Osteoblast (primary cell): ENCODE data around the gene CSNK1A1. TPM values are rescaled to one million over a fixed set of nuclear protein-coding genes. Genes with fewer than 3 reads are reported as not detected.
A peak's percentile ranks its signal among the peaks of the same experiment; 100 is the strongest.

Experiments
- DNase-seq: peaks from one replicate; pipeline ENCODE4 v3.0.0; 2011; ENCODE audit warnings: low spot score, mixed read lengths; ENCODE audit not compliant: insufficient read length; ENCODE audit errors: missing footprints
- H2AFZ ChIP-seq: 2 replicates; pipeline ENCODE4 v1.6.0; 2011; ENCODE audit warnings: mild to moderate bottlenecking, low read length
- H3K27ac ChIP-seq: 2 replicates; pipeline ENCODE4 v1.5.1; 2011; ENCODE audit warnings: mild to moderate bottlenecking, low read depth, low read length, moderate library complexity
- H3K27me3 ChIP-seq: 2 replicates; pipeline ENCODE4 v1.6.0; 2012; ENCODE audit warnings: mild to moderate bottlenecking, control low read depth, inconsistent platforms, low read length, moderate library complexity; ENCODE audit not compliant: insufficient read depth
- H3K36me3 ChIP-seq: 2 replicates; pipeline ENCODE4 v1.5.1; 2011; ENCODE audit warnings: mild to moderate bottlenecking, low read length, control low read depth, moderate library complexity; ENCODE audit not compliant: insufficient read depth
- H3K4me1 ChIP-seq: 2 replicates; pipeline ENCODE4 v1.5.1; 2011; ENCODE audit warnings: mild to moderate bottlenecking, low read length, control low read depth, moderate library complexity; ENCODE audit not compliant: insufficient read depth
- H3K4me2 ChIP-seq: 2 replicates; pipeline ENCODE4 v1.6.0; 2011; ENCODE audit warnings: mild to moderate bottlenecking, low read length; ENCODE audit not compliant: insufficient read depth
- H3K4me3 ChIP-seq: fragments of 200-600 bp; sonication (generic); 3 replicates; pipeline ENCODE4 v1.5.1; 2012; ENCODE audit warnings: mild to moderate bottlenecking, low read length, inconsistent platforms; ENCODE audit not compliant: insufficient read depth
- H3K79me2 ChIP-seq: 2 replicates; pipeline ENCODE4 v1.6.0; 2012; ENCODE audit warnings: mild to moderate bottlenecking, low read length, control low read depth, inconsistent platforms; ENCODE audit not compliant: insufficient read depth
- H3K9me3 ChIP-seq: 2 replicates; pipeline ENCODE4 v1.5.1; 2011; ENCODE audit warnings: low read depth, low read length, control low read depth
- H4K20me1 ChIP-seq: 2 replicates; pipeline ENCODE4 v1.6.0; 2012; ENCODE audit warnings: mild to moderate bottlenecking, low read length, control low read depth; ENCODE audit not compliant: insufficient read depth
- total RNA-seq: library from RNA; depleted of rRNA; stranded (reverse); fragments of >200 nt; gene quantifications from 2 replicates; pipeline ENCODE4 v1.2.3, GENCODE V29; 2012
- TF ChIP-seq, protein P1 (sequence below): IDR thresholded peaks from 2 replicates; pipeline ENCODE4 v1.5.1; 2011; ENCODE audit warnings: mild to moderate bottlenecking, low read depth, low read length, moderate library complexity; ENCODE audit errors: extremely low read depth

CSNK1A1 gene
- total RNA-seq, 1 donor: 497 TPM

DNA sequence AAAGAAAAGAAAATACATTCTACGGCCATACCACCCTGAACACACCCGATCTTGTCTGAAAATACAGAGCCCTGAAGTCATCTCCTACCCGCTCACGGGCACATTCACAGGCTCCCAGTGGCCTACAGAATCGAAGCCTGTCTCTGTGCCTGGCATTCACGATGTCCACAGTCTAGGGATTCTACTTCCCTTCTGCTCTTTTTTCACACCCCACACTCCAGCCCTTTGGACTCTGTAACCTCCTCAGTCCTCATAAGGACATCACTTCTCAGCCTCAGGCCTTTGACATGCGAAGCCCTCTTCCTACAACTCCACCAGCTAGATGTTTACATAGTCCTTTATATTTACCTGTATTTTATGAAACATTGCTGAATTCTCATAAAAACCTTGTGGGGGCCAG lies 77.8 kb downstream of the CSNK1A1 start:
- no peaks in the 10 kb centered on the region for H3K79me2 ChIP-seq
- no peaks in the 10 kb centered on the region for H4K20me1 ChIP-seq
- no peak overlapping the region for H2AFZ ChIP-seq
- H3K4me2 ChIP-seq: no peak overlapping the region
- no peak overlapping the region for H3K27ac ChIP-seq
- no peaks in the 10 kb centered on the region for H3K36me3 ChIP-seq
- H3K9me3 ChIP-seq: no peaks in the 10 kb centered on the region
- TF ChIP-seq, protein P1, sequence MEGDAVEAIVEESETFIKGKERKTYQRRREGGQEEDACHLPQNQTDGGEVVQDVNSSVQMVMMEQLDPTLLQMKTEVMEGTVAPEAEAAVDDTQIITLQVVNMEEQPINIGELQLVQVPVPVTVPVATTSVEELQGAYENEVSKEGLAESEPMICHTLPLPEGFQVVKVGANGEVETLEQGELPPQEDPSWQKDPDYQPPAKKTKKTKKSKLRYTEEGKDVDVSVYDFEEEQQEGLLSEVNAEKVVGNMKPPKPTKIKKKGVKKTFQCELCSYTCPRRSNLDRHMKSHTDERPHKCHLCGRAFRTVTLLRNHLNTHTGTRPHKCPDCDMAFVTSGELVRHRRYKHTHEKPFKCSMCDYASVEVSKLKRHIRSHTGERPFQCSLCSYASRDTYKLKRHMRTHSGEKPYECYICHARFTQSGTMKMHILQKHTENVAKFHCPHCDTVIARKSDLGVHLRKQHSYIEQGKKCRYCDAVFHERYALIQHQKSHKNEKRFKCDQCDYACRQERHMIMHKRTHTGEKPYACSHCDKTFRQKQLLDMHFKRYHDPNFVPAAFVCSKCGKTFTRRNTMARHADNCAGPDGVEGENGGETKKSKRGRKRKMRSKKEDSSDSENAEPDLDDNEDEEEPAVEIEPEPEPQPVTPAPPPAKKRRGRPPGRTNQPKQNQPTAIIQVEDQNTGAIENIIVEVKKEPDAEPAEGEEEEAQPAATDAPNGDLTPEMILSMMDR: no peak
- no peaks in the 10 kb centered on the region for H3K27me3 ChIP-seq
- no peak overlapping the region for H3K4me3 ChIP-seq
- peaks cover 9% of the 10 kb centered on the region for H3K4me1 ChIP-seq
- no peak for DNase-seq

DNA sequence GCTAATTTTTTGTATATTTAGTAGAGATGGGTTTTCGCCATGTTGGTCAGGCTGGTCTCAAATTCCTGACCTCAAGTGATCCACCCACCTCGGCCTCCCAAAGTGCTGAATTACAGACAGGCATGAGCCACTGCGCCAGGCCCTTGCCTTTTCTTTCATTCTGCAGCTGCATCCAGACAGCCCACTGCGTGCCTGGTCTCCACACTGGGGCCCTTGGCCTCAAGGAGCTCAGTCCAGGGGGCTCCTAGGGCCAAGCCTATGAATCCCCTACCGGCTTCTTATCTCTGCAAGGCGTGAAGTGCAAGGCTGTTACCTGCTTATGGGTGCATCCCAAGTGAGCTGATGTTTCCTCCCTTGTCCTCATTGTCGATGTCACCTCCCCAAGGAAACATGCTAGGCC lies 78.8 kb downstream of the CSNK1A1 start:
- no peaks in the 10 kb centered on the region for H4K20me1 ChIP-seq
- H3K4me3 ChIP-seq: no peak overlapping the region
- H3K4me1 ChIP-seq: peaks cover 9% of the 10 kb centered on the region
- H3K36me3 ChIP-seq: no peaks in the 10 kb centered on the region
- no peak overlapping the region for H3K27ac ChIP-seq
- no peak overlapping the region for H3K4me2 ChIP-seq
- no peak for DNase-seq
- H3K9me3 ChIP-seq: no peaks in the 10 kb centered on the region
- TF ChIP-seq, protein P1: no peak
- H3K27me3 ChIP-seq: no peaks in the 10 kb centered on the region
- H3K79me2 ChIP-seq: no peaks in the 10 kb centered on the region
- H2AFZ ChIP-seq: no peak overlapping the region

DNA sequence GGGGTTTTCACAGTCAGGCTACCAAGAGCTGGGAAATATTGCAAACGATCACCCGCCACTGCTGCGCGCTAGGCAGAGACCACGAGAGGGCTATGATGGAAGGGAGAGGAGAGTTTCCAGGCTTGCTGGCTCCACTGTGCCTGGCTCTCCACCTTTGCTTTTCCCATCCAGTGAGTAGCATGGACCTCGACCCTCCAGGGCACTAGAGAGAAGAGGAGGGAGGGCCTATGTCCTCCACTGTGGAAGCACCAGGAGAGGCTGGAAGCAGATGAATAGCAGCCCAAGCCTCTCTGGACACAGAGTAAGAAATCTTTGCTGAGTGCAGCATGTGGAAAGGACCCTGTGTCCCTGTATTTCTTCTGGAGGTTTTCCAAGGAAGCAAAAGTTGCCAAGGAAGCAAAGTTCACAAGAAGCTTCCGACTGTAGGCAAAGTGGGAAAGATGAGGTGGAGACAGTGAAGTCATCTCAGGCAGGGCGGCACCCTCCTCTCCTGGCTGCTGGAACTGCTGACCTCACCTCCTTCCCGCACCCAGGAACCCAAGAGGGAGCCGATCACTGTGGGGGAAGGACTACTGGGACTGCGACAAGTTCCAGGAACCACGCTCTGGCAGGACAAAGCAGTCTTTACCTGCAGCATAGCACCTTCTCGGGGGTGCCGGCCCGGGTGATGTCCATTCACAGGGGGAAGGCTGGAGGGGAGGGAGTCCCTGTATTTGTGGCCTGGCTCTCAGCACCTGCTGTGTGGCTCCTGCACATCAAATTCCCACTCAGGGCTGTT lies 79.6 kb downstream of the CSNK1A1 start:
- Histone ChIP-seq H3K27ac (peak overlapping the region; percentile 3), H3K4me2 (peak overlapping the region; percentile 51), H3K4me1 (peaks cover 14% of the 10 kb centered on the region), H3K9me3 (no peaks in the 10 kb centered on the region), H3K27me3 (no peaks in the 10 kb centered on the region), H3K4me3 (no peak overlapping the region), H2AFZ (peak overlapping the region; percentile 5), H4K20me1 (no peaks in the 10 kb centered on the region), H3K79me2 (no peaks in the 10 kb centered on the region), H3K36me3 (no peaks in the 10 kb centered on the region)
- peak; percentile 25 for DNase-seq
- TF ChIP-seq, protein P1: no peak

- TF ChIP-seq, protein P1: no peak
- Histone ChIP-seq H3K9me3 (no peaks in the 10 kb centered on the region), H3K4me2 (no peak overlapping the region), H3K36me3 (no peaks in the 10 kb centered on the region), H3K27ac (no peak overlapping the region), H3K4me1 (peaks cover 21% of the 10 kb centered on the region), H4K20me1 (no peaks in the 10 kb centered on the region), H3K4me3 (no peak overlapping the region), H3K27me3 (no peaks in the 10 kb centered on the region), H3K79me2 (no peaks in the 10 kb centered on the region), H2AFZ (no peak overlapping the region)
- peak; percentile 34 for DNase-seq
Measured at GRCh38 chr5:149470942-149471341, 80.3 kb downstream of the CSNK1A1 start.
